OCI-LY1 (cell line): ENCODE data around the gene LSS.

Experiments used
- EZH2 ChIP-seq: fragments of 200-600 bp; sonication (generic), shearing (Covaris generic); IDR thresholded peaks from 2 replicates; pipeline ENCODE4 v1.8.0; 2017; ENCODE audit warnings: borderline replicate concordance, mixed run types, mild to moderate bottlenecking, antibody characterized with exemption, low read length, moderate library complexity, mixed read lengths
- TF ChIP-seq, protein P1 (sequence below): fragments of 200-600 bp; sonication (generic), shearing (Covaris generic); IDR thresholded peaks from 2 replicates; pipeline ENCODE4 v1.5.1; 2017; ENCODE audit warnings: mild to moderate bottlenecking, antibody characterized with exemption, low read length, moderate library complexity, mixed read lengths

DNA sequence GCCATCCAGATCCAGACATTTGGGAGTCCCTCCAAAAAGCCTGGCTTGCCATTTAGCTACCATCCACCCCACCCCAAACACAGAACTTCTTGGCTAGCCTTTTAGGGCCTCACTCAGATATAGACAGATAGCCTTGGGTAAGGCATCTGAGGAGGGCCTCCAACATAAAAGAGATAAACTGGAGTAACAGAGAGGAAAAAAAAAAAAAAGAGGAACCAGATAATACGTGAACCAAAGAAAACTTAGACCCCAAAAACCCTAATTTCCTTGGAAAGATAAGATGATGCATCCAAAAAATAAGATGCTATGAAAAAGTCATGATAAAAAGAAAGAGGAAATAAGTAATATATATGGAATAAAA is 19.8 kb upstream of the LSS start:
- TF ChIP-seq, protein P1, sequence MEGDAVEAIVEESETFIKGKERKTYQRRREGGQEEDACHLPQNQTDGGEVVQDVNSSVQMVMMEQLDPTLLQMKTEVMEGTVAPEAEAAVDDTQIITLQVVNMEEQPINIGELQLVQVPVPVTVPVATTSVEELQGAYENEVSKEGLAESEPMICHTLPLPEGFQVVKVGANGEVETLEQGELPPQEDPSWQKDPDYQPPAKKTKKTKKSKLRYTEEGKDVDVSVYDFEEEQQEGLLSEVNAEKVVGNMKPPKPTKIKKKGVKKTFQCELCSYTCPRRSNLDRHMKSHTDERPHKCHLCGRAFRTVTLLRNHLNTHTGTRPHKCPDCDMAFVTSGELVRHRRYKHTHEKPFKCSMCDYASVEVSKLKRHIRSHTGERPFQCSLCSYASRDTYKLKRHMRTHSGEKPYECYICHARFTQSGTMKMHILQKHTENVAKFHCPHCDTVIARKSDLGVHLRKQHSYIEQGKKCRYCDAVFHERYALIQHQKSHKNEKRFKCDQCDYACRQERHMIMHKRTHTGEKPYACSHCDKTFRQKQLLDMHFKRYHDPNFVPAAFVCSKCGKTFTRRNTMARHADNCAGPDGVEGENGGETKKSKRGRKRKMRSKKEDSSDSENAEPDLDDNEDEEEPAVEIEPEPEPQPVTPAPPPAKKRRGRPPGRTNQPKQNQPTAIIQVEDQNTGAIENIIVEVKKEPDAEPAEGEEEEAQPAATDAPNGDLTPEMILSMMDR: no peak
- no peak for TF ChIP-seq EZH2
